Lung (tissue), 12 donors: ENCODE results near the gene ACTL7B. TPM values are rescaled to one million over a fixed set of nuclear protein-coding genes. Genes with fewer than 3 reads are reported as not detected.

Experiments used
- ATAC-seq: fragments of 200-7000 bp; cut with Tn5 transposase; one replicate; pipeline ENCODE4 v1.9.1; 2020; ENCODE audit warnings: moderate number of reproducible peaks; ENCODE audit not compliant: insufficient read depth, low FRiP score
- DNase-seq, 3 donors: peaks; one replicate each; pipeline ENCODE4 v3.0.0-alpha.2; 2013 to 2017
- H3K27ac ChIP-seq, 2 donors: one replicate each; pipeline ENCODE4 v1.5.1; 2013; ENCODE audit warnings: mild to moderate bottlenecking in 2 of 2, moderate library complexity in 2 of 2, control low read depth in 1 of 2, inconsistent platforms in 1 of 2, low read depth in 1 of 2, low read length in 1 of 2
- H3K27me3 ChIP-seq, 3 donors: one replicate each; pipeline ENCODE4 v1.5.1; 2013; ENCODE audit warnings: low read length in 2 of 3; ENCODE audit not compliant: control insufficient read depth in 3 of 3, insufficient read depth in 3 of 3
- H3K36me3 ChIP-seq, 4 donors: one replicate each; pipeline ENCODE4 v1.5.1; 2013; ENCODE audit warnings: low read length in 4 of 4, mild to moderate bottlenecking in 1 of 4, moderate library complexity in 1 of 4; ENCODE audit not compliant: control insufficient read depth in 4 of 4, insufficient read depth in 4 of 4
- H3K4me1 ChIP-seq, 5 donors: one replicate each; pipeline ENCODE4 v1.5.1; 2013; ENCODE audit warnings: low read length in 5 of 5, mild to moderate bottlenecking in 2 of 5, moderate library complexity in 1 of 5; ENCODE audit not compliant: control insufficient read depth in 5 of 5, insufficient read depth in 5 of 5
- H3K4me3 ChIP-seq: one replicate; pipeline ENCODE4 v1.5.1; 2013; ENCODE audit warnings: mild to moderate bottlenecking, control low read depth, moderate library complexity
- H3K9ac ChIP-seq, 2 donors: one replicate each; pipeline ENCODE4 v1.5.1; 2013; ENCODE audit warnings: low read length in 2 of 2, control low read depth in 1 of 2; ENCODE audit not compliant: insufficient read depth in 1 of 2
- H3K9me3 ChIP-seq, 4 donors: one replicate each; pipeline ENCODE4 v1.5.1; 2013; ENCODE audit warnings: low read length in 3 of 4, mild to moderate bottlenecking in 1 of 4, moderate library complexity in 1 of 4; ENCODE audit not compliant: control insufficient read depth in 4 of 4, insufficient read depth in 3 of 4
- WGBS, 2 donors: extraction: QIAGEN DNeasy Blood & Tissue Kit; methylation state at CpG; one replicate each; pipeline ENCODE4 v1.1.7; 2013; 5-methylcytosine and 5-hydroxymethylcytosine counted together
- polyA plus RNA-seq, 2 donors: library from polyadenylated mRNA; stranded (reverse); fragments of 200-250 nt; gene quantifications; one replicate each; pipeline ENCODE4 v1.2.1, GENCODE V29; 2013
- total RNA-seq, 2 donors: library from RNA; depleted of rRNA in 1 of 2; stranded (reverse); fragments of >200 nt in 1 of 2; gene quantifications; one replicate each; pipeline ENCODE4 v1.2.1, GENCODE V29; 2014 to 2021
- TF ChIP-seq, protein P1 (sequence below): IDR thresholded peaks from 2 replicates; pipeline ENCODE4 v1.5.1; 2012; ENCODE audit warnings: mild to moderate bottlenecking; ENCODE audit errors: control extremely low read depth, extremely low read depth
- donor health status: control.
- donor health status: control.
- donor health status: Bipolar disorder and iron deficiency.
- donor health status: healthy.
- donor health status: DM: yes; HTN: yes; CAD: no.

The ACTL7B gene
- total and polyA plus RNA-seq, 4 donors, result not detected

DNA sequence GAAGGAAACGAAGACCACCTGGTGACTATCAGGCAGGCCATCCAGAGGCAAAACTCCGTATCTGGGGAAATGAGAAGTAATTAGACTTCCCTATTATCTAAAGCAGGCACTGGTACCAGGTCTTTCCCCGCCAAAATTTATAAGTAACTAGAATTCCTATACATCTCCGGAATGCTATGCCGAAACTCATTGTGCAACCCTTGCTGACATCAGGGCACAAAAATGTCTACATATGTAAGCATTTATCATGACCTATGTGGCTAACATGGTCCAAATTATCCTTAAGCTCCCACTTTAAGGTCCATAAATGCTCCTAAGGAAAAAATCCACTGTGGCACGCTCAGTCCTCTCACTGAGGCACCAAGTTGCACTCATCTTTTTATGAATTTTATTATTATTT is 17.8 kb downstream of the ACTL7B start:
- H3K9ac ChIP-seq, result no peak overlapping the region
- ATAC-seq, result no peak
- no peaks in the 10 kb centered on the region for H3K4me1 ChIP-seq
- no peak overlapping the region for H3K4me3 ChIP-seq
- TF ChIP-seq, protein P1, sequence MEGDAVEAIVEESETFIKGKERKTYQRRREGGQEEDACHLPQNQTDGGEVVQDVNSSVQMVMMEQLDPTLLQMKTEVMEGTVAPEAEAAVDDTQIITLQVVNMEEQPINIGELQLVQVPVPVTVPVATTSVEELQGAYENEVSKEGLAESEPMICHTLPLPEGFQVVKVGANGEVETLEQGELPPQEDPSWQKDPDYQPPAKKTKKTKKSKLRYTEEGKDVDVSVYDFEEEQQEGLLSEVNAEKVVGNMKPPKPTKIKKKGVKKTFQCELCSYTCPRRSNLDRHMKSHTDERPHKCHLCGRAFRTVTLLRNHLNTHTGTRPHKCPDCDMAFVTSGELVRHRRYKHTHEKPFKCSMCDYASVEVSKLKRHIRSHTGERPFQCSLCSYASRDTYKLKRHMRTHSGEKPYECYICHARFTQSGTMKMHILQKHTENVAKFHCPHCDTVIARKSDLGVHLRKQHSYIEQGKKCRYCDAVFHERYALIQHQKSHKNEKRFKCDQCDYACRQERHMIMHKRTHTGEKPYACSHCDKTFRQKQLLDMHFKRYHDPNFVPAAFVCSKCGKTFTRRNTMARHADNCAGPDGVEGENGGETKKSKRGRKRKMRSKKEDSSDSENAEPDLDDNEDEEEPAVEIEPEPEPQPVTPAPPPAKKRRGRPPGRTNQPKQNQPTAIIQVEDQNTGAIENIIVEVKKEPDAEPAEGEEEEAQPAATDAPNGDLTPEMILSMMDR, result no peak
- H3K27ac ChIP-seq, result no peak overlapping the region
- no peaks in the 10 kb centered on the region for H3K9me3 ChIP-seq
- no peak for DNase-seq
- no peaks in the 10 kb centered on the region for H3K36me3 ChIP-seq
- 85 to 87% methylated on average over 6 of the region's 6 CpGs for WGBS, 2 donors
- H3K27me3 ChIP-seq, result no peaks in the 10 kb centered on the region

DNA sequence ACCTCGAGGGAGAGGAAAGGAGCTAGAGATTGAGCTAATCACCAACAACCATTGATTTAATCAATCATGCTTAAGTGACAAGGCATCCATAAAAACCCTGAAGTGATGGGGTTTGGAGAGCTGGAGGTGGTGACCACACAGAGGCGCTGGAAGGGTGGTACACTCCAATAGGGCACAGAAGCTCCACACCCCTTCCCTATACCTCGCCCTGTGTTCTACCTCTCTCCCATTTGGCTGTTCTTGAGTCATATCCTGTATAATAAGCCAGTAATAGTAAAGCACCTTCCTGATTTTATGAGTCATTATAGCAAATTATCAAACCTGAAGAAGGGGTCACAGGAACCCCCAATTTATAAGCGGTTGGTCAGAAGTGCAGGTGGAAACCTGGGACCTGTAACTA is 18.3 kb downstream of the ACTL7B start:
- TF ChIP-seq, protein P1, result no peak
- no peak for DNase-seq
- WGBS, 2 donors, result 84 to 89% methylated on average over 4 of the region's 4 CpGs
- no peaks in the 10 kb centered on the region for H3K36me3 ChIP-seq
- no peaks in the 10 kb centered on the region for H3K27me3 ChIP-seq
- H3K27ac ChIP-seq, result no peak overlapping the region
- no peaks in the 10 kb centered on the region for H3K4me1 ChIP-seq
- no peak for ATAC-seq
- H3K9ac ChIP-seq, result no peak overlapping the region
- no peak overlapping the region for H3K4me3 ChIP-seq
- no peaks in the 10 kb centered on the region for H3K9me3 ChIP-seq

DNA sequence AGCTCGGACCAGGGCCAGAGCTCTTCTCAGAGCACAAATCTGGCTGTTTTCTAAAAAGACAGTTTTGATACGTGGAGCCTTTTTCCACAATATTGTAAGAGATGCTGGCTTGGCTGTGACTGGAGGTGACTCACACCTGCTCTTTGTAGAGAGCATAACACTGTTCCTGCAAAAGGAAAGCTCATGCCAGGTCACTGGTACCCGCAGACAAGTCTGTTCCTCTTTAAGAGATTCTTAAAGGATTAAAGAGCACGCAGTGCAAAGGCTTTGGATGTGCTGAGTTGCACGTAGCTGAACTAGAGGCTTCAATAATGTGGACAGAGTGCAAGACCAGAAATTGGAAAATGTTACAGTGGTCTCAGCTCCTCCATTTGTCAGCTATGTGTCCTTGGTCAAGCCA is 19.0 kb downstream of the ACTL7B start:
- no peak overlapping the region for H3K4me3 ChIP-seq
- TF ChIP-seq, protein P1, result no peak
- no peaks in the 10 kb centered on the region for H3K4me1 ChIP-seq
- no peak overlapping the region for H3K27ac ChIP-seq
- H3K9ac ChIP-seq, result no peak overlapping the region
- ATAC-seq, result no peak
- WGBS, 2 donors, result 83 to 84% methylated on average over 5 of the region's 5 CpGs
- DNase-seq, result no peak
- no peaks in the 10 kb centered on the region for H3K36me3 ChIP-seq
- no peaks in the 10 kb centered on the region for H3K27me3 ChIP-seq
- no peaks in the 10 kb centered on the region for H3K9me3 ChIP-seq

DNA sequence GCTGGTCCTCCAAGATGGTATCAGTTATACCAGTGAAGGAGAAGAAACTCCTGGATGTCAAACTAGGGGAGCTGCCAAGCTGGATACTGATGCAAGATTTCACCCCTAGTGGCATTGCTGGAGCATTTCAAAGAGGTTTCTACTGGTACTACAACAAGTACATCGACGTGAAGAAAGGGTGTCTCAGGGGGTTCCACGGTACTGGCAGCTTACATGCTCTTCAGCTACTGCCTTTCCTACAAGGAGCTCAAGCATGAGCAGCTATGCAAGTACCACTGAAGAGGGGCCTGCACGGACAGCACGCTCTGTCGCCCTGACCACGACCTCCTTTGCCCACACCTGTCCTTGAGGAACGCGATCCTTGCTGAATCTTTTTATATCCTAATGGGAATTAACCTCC is 19.5 kb downstream of the ACTL7B start:
- TF ChIP-seq, protein P1, result no peak
- DNase-seq (no peak), ATAC-seq (no peak)
- no peaks in the 10 kb centered on the region for H3K27me3 ChIP-seq
- H3K9ac ChIP-seq, result no peak overlapping the region
- H3K4me3 ChIP-seq, result no peak overlapping the region
- no peaks in the 10 kb centered on the region for H3K4me1 ChIP-seq
- no peak overlapping the region for H3K27ac ChIP-seq
- H3K9me3 ChIP-seq, result no peaks in the 10 kb centered on the region
- 88 to 92% methylated on average over 9 of the region's 9 CpGs for WGBS, 2 donors
- no peaks in the 10 kb centered on the region for H3K36me3 ChIP-seq
